Measurements from ENCODE around the gene CBY1. TPM values are rescaled to one million over a fixed set of nuclear protein-coding genes. Genes with fewer than 3 reads are reported as not detected.

CBY1 gene
- total RNA-seq, 1 experiment from 2014 or later = 33.8 TPM

Other genes with a start within 250 kb of the CBY1 start
- not detected in 2 replicates for gene KCNJ4, start 201.4 kb upstream of the CBY1 start, total RNA-seq (2014; rRNA removed; shearing (Covaris generic); ENCODE audit: low replicate concordance)
- 39.0 and 39.8 TPM in 2 replicates for gene KDELR3, start 188.5 kb upstream of the CBY1 start, total RNA-seq (2014; rRNA removed; shearing (Covaris generic); ENCODE audit: low replicate concordance)
- 246 and 311 TPM in 2 replicates for gene DDX17, start 150.3 kb upstream of the CBY1 start, total RNA-seq (2014; rRNA removed; shearing (Covaris generic); ENCODE audit: low replicate concordance)
- 0.26 TPM in 1 of 2 replicates, not detected in the other for gene DMC1, start 86.5 kb upstream of the CBY1 start, total RNA-seq (2014; rRNA removed; shearing (Covaris generic); ENCODE audit: low replicate concordance)
- 0.33 TPM in 1 of 2 replicates, not detected in the other for gene FAM227A, start 246 bp upstream of the CBY1 start, total RNA-seq (2014; rRNA removed; shearing (Covaris generic); ENCODE audit: low replicate concordance)
- 110 and 257 TPM in 2 replicates for gene TOMM22, start 25.3 kb downstream of the CBY1 start, total RNA-seq (2014; rRNA removed; shearing (Covaris generic); ENCODE audit: low replicate concordance)
- 47.5 and 113 TPM in 2 replicates for gene JOSD1, start 44.3 kb downstream of the CBY1 start, total RNA-seq (2014; rRNA removed; shearing (Covaris generic); ENCODE audit: low replicate concordance)
- gene GTPBP1, start 49.3 kb downstream of the CBY1 start, total RNA-seq (2014; rRNA removed; shearing (Covaris generic); ENCODE audit: low replicate concordance) = 19.4 and 22.0 TPM in 2 replicates
- 126 and 182 TPM in 2 replicates for gene SUN2, start 99.4 kb downstream of the CBY1 start, total RNA-seq (2014; rRNA removed; shearing (Covaris generic); ENCODE audit: low replicate concordance)
- 11.3 and 18.8 TPM in 2 replicates for gene DNAL4, start 137.5 kb downstream of the CBY1 start, total RNA-seq (2014; rRNA removed; shearing (Covaris generic); ENCODE audit: low replicate concordance)
- gene NPTXR, start 187.4 kb downstream of the CBY1 start, total RNA-seq (2014; rRNA removed; shearing (Covaris generic); ENCODE audit: low replicate concordance) = 0.76 and 1.8 TPM in 2 replicates
- gene CBX6, start 215.6 kb downstream of the CBY1 start, total RNA-seq (2014; rRNA removed; shearing (Covaris generic); ENCODE audit: low replicate concordance) = 9.1 and 18.9 TPM in 2 replicates